ENCODE measurements around the gene PARG.
"Not testable (repeated sequence)": the region's sequence is repeated elsewhere in the genome, so short reads cannot be mapped to it uniquely, and the experiment has no call there.

The PARG gene

DNA sequence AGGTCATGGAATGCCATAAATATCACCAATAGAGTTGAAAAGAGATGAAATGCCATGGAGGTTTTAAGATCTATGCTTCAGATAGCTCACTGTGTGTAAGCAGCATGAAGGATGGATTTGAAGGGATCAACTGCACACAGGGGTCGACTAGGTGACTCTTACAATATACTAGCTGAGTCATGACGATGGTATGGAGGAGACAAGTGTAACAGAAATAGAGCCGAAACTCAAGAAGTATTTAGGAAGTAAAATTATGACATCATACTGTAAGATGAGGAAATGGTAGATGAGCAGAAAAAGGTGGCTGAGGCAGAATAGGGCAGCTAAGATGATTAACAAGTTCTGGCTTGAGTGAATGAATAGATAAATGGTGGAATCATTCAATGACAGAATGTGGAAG is 38.0 kb downstream of the PARG start:
- DNase-seq (ENCODE audit: low read depth) = not testable (repeated sequence)

DNA sequence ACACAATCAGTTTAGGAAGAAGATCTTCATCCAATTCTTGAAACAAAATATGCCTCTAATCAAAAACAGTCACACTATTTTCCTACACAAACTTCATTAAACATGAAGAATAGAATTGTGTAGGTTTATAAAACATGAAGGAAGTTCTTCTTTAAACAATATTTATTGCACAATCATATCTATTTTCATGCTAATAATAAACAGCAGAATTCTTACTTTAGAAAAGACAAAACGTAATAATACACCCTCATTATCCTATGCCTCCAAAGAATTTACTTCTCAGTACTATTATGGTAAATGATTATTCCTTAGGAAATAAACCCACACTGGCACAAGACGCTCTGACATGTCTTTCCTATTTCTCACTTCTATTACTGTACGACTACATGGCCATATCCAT is 41.4 kb downstream of the PARG start:
- DNase-seq (ENCODE audit: low read depth) = not testable (repeated sequence)

DNA sequence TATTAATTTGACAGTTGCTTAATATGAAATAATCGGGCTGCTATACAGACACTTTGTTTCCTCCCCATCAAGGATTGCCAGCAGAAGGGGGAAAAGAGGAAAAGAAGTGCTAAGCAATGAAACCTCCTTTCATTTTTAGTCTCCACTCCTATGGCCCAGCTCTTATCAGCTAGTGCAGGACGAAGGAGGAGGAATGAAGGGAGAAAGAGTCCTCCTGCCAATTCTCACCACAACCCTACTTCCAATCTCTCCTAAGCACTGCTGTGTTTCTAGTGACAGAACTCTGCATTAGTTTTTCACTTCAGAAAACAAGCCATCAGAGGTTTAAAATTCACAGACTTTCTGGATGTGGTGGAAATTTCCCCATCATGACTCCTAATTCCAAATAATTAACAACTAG is 41.8 kb downstream of the PARG start:
- DNase-seq (ENCODE audit: low read depth) = not testable (repeated sequence)

DNA sequence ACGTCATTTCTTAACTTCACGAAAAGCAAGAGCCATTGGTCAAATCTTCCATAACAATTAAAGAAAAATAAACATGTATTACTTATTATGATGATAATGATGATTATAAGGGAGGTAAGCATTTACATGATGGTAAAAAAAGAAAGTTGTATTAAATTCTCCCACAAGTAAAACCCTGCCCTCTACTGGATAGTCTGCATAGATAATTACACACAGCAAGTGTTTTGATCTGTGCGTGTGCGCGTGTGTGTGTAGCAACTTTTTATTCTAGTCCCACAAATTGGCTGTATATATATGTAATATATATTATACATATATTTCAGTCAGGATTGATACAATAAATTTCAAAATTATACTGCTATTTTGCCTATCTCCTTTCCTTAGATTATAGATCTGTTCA is 51.8 kb downstream of the PARG start:
- not testable (repeated sequence) for DNase-seq (ENCODE audit: low read depth)

DNA sequence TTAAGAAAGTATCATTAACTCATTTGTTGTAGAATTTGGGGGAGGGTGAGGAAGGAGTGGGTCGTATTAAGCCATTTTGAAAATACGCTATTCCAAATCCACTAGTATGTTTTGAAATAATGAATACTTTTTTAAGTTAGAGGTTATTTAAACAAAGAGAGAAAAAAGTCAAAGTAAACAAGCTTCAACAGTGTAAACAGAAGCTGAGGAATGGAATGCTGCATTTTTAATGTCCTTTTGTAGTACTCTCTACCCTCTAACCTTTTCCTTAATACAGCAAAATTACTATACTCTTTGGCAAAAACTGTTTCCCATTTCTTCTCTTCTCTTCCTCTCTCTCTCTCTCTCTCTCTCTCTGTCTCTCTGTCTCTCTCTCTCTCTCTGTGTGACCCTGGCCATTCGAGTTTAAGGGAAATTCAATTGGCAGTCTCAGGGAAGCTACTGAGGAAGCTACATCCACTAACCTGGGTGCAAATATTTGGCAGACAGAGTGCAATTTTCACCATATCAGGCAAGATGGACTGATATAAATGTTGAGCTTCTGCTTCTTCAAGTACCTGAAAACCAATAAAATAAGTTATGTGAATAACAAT is 57.0 kb downstream of the PARG start:
- DNase-seq (ENCODE audit: low read depth) = not testable (repeated sequence)

DNA sequence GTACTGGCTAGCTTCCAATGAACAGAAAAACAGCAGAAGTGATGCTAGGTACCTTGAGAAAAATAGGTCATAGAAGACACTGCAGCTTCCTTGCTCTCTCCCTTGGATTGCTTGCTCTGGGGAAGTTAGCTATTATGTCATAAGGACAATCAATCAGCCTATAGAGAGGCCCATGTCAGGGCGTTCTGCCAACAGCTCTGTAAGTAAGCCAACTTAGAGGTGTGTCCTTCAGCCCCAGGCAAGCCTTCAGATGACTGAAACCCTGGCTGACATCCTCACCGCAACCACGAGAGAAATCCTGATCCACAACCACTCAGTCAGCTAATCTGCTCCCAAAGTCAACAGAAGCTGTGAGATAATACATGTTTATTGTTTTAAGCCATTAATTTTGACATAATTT is 58.0 kb downstream of the PARG start:
- DNase-seq (ENCODE audit: low read depth) = not testable (repeated sequence)

DNA sequence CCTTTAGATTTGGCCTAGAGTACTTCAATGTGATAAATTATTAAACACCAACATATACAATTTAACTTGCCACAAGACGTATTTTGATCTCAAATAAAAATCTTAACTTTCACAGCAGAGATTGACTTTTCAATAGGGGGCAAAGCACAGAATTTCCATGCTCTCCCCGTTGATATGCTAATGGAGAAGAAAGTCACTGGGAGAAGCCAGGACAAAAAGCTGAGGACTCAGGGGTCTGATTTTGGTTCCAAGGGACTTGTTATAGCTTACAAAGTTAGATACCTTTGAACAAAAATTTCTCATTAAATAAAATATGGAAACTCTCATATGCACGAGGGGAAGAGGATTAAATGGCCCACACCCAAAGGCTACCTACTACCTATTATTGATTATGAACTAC is 59.5 kb downstream of the PARG start:
- DNase-seq (ENCODE audit: low read depth) = not testable (repeated sequence)

DNA sequence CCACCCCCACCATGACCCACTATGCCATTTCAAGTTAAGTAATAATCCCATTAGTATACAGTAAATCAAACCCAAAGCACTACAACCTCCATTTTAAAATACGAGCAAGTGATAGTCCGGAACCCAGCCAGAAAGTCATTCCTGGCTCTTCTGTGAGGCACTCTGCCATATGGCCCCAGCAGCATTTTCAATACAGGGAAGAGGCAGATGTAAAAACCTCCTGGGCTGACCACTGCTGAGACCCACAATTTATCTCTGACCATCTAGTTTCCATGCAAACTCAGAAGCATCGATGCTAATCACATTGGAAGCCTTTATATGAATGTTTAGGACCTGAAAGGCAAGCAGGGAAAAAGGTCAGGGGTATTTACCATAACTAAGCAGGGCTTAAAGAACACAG is 69.1 kb downstream of the PARG start:
- DNase-seq (ENCODE audit: low read depth) = not testable (repeated sequence)

DNA sequence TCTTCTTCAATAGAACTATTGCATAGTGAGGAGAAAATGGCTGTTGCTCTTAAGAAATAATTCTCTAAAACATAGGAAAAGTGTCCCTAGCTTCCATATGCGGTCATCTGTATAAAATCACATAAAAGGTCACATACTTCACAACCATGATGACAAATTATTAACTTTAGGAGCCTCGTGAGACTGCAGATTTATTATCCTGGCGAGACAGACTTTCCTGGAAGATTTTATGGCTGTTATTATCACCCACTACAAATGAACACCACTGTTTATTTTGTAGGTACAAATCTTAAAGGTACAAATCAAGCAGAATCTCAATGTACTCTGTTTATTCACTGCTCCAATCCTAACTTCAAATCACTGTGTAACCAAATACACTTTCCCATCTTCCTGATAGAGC is 70.4 kb downstream of the PARG start:
- DNase-seq (ENCODE audit: low read depth) = not testable (repeated sequence)

DNA sequence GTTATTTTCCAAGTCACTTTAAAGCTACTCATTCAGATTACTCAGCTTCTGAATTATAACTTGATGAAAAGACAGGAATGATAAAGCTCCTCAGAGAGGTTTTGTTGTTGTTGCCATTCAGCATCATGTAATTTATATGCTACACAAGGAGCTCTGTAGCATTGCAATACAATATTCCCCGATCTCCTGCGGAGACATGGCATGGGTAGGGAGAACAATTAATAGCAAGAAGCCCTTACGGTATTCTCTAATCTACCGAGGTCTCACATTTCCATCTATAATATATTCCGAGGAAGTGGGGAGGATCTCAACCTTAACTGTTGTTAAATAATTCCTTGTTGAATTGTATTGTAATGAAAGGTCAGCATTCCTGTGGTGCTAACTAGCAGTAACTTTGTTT is 81.9 kb downstream of the PARG start:
- not testable (repeated sequence) for DNase-seq (ENCODE audit: low read depth)

DNA sequence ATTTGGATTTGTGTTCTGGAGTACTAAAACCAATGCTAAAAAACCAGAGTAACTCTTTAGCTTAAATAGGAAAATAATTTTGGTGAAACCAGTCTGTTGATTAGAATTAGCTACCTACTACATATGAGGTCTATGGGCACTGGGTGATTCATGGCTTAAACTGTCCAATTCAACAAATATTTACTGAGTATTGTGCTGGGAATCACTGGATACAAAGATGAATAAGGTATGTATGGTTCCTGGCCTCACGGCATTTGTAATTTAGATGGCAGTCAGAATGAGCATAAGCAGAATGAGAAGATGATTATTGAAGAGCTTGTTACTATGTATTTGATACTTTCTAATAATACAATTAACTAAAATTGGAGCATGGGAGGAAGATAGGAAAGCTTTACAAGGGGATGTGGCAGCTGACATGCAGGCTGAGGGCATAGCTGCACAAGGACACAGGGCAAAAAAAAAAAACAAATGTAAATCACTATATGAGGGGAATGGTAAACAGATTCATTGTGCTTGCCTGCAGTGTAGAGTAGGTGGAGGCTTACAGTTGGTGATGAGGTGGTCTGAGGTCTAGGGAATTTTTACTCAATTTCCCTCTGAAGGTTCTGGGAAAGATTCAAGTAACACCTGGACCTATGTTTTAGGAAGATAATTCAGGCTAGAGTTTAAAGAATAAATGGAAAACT is 83.0 kb downstream of the PARG start:
- not testable (repeated sequence) for DNase-seq (ENCODE audit: low read depth)

DNA sequence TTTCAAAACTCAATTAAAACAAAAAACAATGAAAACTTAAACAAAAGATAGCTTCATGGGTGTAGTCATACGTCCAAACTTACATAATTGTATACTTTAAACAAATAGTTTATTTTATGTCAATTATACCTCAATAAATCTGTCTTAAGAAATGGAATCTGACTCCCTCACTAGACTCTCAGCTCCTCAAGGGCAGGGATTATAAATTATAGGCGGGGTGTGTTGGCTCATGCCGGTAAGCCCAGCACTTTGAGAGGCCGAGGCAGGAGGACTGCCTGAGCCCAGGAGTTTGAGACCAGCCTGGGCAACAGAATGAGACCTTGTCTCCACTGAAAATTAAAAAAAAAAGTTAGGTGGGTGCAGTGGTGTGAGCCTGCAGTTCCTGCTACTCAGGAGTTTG is 92.3 kb downstream of the PARG start:
- DNase-seq (ENCODE audit: low read depth) = not testable (repeated sequence)

DNA sequence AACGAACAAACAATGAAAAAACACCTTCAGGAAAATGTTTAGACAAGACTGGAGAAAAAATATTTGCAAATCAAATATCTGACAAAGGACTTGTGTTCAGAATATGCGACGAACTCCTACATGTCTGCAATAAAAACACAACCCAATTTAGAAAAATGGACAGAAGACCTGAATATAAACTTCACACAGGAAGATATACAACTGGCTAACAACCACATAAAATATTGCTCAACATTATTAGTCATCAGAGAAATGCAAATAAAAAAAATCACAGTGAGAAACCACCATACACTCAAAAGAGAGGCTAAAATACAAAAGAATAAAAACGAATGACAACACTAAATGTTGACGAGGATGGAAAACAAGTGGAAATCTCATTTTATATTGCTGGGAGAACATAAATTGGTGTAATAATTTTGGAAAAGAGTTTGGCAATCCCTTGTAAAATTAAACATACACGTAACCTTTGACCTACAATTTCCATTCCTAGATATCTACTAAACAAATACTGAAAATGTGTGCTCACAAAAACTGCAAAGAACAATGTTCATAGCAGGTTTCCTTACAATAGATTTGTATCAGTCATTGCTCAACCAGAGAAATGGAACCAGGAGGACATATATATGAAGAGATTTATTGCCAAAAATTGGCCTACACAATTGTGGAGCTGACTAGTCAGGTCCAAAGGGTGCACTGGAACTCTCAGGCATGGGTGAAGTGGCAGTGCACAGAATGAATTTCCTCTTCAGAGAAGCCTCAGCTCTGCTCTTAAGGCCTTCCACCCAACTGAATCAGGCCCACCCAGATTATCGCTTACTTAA is 96.8 kb downstream of the PARG start:
- DNase-seq (ENCODE audit: low read depth) = peak; percentile 24

DNA sequence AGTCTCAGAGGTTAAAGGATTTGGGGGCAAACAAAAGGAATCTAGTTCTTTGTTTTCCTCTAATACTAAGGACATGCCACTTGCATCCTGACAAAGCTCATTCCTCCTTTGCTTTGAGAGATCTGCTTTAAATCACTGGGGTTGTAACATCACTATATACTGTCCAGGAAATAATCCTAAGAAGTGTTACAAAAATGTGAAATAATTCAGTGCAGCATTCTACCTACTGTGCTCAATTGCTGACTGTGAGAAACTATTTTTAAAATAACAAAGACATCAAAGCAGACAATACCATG is 99.5 kb downstream of the PARG start:
- not testable (repeated sequence) for DNase-seq (ENCODE audit: low read depth)

DNA sequence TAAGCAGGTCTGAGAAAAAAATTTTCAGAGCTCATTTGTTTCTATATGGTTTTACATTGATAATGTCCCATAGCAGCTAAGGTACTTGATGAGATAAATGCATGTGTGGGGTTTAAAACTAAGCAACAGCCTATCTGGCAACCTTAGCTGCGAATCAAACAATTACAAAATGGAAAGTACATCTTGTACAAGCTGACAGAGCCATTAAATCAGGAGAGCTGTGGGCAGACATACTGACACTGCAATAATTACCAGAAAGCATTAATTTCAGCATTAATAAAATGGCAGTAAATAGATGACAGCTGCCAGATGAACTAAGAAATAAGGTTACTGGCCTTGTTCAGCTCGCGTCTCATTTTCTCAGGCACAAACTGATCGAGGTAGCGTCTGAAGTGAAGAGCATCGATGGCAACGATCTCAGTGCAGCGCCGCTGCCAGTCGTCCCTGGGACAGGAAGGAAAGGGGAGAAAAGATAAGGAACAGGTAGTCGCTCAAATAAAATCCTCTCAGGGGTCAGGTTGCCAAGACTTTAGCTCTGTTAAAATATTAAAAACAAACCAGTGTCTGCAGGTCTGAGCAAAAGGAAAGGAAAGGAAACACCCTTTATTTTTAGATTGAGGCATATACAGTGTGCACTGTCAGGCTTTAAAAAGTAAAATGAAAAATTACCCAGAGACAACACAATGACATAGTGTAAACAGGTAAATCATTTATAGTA is 100.1 kb downstream of the PARG start:
- no peak for DNase-seq (ENCODE audit: low read depth)

DNA sequence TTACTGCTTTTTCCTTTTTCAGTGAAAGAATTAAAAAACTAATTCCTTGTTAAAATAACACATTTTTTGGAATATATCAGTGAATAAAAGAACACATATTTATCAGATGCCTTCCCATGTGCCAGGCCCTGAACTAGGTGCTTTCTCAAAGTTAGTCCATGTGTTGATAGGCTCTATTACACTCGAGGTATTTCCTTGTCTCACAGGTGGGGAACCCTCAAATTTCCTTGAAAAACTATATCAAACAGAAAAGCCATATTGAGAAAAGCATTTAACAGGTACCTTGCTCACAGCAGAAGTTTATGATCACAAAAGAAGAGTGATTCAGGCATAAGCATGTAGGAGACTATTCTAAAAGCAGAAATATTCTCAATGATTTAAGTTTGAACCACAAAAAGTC is 104.1 kb downstream of the PARG start:
- no peak for DNase-seq (ENCODE audit: low read depth)

DNA sequence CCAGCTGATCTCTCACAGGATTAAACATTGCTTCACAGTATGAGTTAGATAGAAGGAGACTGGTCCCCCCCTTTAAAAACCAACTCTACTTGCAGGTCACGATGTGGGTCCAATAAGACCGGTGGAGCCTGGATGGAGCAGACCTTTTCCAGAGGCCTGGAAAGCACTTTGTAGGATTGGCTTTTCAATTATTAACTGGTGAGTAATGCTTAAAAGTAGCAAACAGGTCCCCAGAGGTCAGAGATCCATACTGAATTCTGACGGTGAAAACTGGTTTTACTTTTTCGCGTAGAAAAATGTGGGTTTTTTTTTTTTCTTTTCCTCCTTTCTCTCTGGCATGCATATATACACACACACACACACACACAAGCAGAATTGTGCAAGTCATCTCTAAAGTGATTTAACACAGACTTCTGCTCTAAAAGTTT is 104.8 kb downstream of the PARG start:
- DNase-seq (ENCODE audit: low read depth) = no peak

DNA sequence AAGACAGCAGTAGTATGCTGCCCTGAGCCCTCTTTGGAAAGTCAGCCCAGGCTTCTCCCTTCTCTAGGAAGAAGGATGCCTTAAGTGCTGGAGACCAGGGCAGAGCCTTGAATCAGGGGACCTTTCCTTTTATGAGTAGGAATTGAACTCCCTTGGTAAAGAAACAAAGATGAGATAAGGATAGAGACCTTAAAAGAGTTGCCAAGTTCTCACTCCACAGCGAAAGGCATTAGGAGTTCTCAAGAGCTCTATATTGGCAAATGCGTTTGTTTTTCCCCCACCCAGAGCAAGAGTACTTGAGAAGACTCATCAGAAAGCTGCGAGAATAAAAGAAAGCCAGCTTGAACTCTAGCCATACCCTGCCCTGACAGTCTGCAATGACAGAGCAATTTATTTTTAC is 106.9 kb downstream of the PARG start:
- no peak for DNase-seq (ENCODE audit: low read depth)

DNA sequence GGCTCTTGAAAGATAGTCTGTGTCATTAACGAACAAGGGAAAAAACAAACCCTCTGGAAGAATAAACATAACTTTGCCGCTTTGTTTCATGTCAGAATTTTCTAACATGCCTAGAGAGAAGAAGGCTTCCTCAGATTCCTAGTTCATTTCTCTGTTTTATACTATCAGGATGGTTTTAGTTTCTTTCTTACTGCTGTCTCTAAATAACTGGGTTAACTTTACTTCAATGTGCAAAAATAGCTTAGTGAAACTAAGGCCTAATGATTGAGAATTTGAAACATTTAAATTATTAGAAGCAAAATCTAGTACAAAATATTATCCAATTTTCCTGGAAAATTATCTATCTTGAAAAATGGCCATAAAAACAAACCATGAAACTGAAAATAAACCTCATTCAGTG is 107.6 kb downstream of the PARG start:
- DNase-seq (ENCODE audit: low read depth) = no peak

DNA sequence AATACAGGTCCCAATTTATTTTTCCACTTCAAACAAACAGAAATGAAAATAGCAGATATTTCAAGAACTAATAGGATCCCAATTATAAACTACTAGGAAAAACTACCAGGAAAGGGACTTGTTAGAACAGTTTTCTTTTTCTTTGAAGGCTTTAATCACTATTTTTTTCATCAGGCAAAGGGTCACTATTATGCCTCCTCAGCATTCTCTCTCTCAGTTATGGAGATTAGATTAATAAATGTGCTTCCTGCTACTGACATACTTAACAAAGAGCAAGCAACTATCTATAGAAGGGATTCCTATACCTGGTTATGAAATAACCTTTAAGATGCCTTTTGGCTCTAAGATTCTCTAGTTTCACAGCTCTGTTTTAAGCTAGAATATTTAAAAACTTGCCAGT is 108.7 kb downstream of the PARG start:
- DNase-seq (ENCODE audit: low read depth) = no peak

DNA sequence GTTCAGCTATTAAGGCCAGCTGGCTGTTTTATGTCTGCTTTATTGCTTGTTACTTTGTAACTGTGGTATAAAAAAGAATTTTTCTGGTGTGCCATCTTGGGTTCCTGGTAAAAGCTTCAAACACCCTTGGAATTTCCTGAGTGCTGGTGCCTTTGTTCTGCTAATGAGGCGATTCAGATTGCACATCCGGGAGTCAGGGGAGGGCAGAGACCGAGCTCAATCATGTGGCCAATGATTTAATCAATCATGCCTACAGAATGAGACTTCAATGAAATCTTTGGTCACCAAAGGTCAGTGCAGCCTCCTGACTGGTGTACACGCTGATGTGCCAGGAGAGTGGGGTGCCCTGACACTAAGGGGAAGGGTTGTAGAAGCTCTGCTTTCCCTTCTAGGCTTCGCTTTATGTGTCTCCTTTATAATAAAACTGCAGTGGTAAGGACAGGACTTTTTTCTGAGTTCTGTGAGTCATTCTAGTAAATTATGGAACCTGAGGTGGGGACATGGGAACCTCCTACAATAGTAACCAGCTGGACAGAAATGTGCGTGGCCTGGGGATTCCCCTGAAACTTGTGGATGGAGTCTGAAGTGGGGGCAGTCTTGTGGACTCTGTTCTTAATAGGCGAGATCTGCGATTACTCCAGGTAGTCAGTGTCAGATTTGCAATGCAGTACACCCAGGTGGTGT is 110.3 kb downstream of the PARG start:
- peak; percentile 9 for DNase-seq (ENCODE audit: low read depth)

DNA sequence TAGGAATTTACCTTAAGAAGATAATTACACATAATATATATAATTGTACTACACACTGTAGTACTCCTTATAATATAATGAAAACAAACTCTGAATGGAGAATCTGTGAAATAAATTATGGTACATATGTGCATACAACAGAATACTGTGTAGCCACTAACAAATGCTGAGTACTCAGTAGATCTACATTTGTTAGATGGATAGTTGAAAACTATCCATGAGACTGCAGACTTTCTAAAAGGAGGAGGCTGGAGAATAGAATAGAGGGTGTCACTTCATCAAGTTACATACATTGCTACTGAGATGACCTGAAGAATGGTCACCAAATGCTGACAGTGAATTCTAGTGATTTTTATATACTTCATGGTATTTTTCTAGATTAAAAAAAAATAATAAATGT is 111.0 kb downstream of the PARG start:
- no peak for DNase-seq (ENCODE audit: low read depth)

Measured in HS-5 (cell line).